ENCODE results near the gene PLPP1.

DNA sequence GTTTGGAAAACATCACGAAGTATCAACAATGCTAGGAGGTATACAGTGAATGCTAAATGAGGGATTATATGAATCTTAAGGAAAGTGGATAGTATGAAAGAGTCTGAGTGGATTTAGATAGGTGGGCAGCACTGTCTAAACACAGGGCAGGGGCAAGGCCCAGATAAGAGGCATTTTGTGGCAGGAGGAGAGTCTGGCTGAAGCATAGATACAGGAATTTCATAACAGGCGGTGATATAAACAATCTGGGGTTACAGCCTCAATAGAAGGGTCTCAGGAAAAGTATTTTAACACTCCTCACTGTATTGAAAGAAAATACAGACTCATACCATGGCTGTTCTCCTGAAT, 96.9 kb downstream of the PLPP1 start:
- no peak for TF ChIP-seq CTCF (conservative IDR thresholded peaks at IDR 0.05)
- TF ChIP-seq ZFX (IDR thresholded peaks at IDR 0.05): no peak

All from C4-2B (cell line).